Lung microvascular endothelial cell (primary cell): ENCODE data around the gene MYO5A. TPM values are rescaled to one million over a fixed set of nuclear protein-coding genes. Genes with fewer than 3 reads are reported as not detected.
A peak's percentile ranks its signal among the peaks of the same experiment; 100 is the strongest.
"Not testable (repeated sequence)": the region's sequence is repeated elsewhere in the genome, so short reads cannot be mapped to it uniquely, and the experiment has no call there.

Source experiments
- DNase-seq, 2 donors: peaks; one replicate each; pipeline versions ENCODE4 v3.0.0 to v3.0.0-alpha.2; 2010; ENCODE audit warnings: low read depth in 2 of 2
- total RNA-seq: library from RNA; depleted of rRNA; stranded (reverse); fragments of >200 nt; gene quantifications from 2 replicates; pipeline ENCODE4 v1.2.1, GENCODE V29; 2014

Gene MYO5A
- total RNA-seq, 1 donor from 2014 or later = 21.2 TPM

DNA sequence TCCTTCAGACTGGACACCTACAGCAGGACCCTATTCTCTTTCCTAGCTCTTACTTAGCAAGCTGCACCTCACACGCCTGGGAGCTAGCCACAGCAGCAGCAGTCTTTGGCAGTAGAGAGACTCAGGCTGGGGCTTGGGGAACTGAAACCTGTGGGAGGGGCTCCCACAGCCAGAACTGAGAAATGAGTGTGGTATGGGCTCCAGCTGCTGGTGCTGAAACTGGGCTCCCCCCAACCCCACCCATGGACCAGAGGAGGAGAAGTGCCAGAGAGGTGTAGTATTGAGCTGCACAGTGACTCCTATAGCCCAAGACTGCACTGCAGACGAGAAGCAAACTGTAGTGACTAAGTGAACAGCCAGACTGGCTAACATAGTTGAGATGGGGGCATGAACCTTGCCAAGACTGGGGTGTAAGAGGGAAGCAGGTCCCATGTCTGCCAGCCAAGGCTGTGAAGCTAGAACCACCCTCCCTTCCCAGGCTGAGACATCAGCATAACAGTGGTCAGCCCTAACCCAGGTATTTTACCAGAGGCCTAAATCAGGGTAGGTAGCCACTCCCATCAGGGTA is 62.5 kb downstream of the MYO5A start:
- no peak for DNase-seq

- DNase-seq = peak; percentile 38 to 45
These were observed 64.2 kb downstream of the MYO5A start for GRCh38 chr15:52464478-52464877.

DNA sequence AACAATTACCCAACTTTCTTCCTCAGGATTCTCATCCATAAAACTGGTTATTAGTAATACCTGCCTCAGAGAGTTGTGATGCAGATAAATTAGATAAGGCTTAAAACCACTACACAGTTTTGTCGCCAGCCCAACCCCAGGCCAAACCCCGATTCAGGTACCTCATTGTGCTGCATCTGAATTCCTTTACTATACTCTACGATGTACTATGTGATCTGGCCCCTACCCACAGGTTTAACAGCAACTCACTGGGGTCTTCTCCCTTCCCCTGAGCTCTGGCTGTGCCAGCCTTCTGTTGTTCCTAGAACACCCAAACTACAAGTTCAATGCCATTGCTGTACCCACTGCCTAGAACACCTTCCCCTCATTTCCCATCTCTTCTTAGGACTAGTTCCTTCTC is 64.6 kb downstream of the MYO5A start:
- DNase-seq = no peak

- DNase-seq = peak in 1 of 2 donors; percentile 58
These were observed 65.0 kb downstream of the MYO5A start for GRCh38 chr15:52463638-52464037.

DNA sequence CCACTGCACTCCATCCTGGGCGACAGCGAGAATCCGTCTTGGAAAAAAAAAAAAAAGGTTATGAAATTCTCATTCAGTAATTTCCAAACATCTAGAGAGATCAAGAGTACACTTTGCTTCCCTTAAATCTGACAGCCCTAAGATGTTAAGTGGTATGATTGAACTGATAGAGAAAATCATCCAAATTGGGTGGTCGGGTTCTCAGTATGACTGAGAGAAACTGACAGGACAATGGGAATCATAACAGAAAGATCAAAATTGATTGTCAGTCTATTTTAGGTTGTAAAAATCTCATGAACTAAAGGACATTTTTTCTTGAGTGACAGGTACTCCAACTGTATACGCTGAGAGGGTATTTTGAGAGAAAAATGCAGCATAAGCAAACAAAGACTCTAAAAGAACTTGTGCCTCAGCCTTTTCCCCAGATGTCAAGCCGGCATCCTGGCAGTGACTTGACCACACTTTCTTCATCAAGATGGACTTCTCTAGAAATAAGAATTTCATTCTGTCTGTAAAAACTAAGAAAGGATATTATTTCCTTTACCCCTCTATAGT is 65.8 kb downstream of the MYO5A start:
- no peak for DNase-seq

DNA sequence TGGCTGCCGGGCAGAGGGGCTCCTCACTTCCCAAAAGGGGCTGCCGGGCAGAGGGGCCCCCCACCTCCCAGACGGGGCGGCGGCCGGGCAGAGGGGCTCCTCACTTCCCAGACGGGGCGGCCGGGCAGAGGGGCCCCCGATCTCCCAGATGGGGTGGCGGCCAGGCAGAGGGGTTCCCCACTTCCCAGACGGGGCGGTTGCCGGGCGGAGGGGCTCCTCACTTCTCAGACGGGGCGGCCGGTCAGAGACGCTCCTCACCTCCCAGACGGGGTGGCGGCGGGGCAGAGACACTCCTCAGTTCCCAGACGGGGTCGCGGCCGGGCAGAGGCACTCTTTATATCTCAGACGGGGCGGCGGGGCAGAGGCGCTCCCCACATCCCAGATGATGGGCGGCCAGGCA is 69.0 kb downstream of the MYO5A start:
- DNase-seq = not testable (repeated sequence)

DNA sequence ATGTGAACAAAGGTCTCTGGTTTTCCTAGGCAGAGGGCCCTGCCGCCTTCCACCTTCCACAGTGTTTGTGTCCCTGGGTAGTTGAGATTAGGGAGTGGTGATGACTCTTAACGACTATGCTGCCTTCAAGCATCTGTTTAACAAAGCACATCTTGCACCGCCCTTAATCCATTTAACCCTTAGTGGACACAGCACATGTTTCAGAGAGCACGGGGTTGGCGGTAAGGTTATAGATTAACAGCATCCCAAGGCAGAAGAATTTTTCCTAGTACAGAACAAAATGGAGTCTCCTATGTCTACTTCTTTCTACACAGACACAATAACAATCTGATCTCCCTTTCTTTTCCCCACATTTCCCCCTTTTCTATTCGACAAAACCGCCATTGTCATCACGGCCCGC is 69.4 kb downstream of the MYO5A start:
- not testable (repeated sequence) for DNase-seq

DNA sequence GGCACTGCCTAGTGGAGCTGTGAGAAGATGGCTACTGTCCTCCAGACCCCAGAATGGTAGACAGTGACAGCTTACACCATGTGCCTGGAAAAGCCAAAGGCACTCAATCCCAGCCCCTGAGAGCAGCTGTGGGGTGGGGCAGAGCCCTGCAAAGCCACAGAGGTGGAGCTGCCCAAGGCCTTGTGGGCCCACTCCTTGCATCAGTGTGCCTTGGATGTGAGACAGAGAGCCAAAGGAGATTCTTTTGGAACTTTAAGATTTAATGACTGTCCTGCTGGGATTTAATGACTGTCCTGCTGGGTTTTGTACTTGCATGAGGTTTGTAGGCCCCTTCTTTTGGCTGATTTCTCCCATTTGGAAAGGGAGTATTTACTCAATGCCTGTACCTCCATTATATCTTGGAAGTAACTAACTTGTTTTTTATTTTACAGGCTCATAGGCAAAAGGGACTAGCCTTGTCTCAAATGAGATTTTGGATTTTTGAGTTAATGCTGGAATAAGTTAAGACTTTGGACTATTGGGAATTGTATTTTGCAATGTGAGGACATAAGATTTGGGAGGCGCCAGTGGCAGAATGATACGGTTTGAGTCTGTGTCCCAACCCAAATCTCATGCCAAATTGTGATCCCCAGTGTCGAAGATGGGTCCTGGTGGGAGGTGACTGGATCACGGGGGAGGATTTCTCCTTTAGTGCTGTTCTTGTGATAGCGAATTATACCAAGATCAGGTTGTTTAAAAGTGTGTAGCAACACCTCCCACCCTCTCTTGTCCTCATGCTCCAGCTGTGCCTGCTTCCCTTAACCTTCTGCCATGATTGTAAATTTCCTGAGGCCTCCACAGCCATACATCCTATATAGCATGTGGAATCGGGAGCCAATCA is 80.4 kb downstream of the MYO5A start:
- no peak for DNase-seq

- DNase-seq = no peak
These were observed 82.7 kb downstream of the MYO5A start for GRCh38 chr15:52445954-52446353.

- no peak for DNase-seq
These were observed 83.1 kb downstream of the MYO5A start for GRCh38 chr15:52445553-52445952.

GRCh38 chr15:52443205-52443604 is 85.5 kb downstream of the MYO5A start:
- not testable (repeated sequence) for DNase-seq

- no peak for DNase-seq
These were observed 86.8 kb downstream of the MYO5A start for GRCh38 chr15:52441841-52442240.

DNA sequence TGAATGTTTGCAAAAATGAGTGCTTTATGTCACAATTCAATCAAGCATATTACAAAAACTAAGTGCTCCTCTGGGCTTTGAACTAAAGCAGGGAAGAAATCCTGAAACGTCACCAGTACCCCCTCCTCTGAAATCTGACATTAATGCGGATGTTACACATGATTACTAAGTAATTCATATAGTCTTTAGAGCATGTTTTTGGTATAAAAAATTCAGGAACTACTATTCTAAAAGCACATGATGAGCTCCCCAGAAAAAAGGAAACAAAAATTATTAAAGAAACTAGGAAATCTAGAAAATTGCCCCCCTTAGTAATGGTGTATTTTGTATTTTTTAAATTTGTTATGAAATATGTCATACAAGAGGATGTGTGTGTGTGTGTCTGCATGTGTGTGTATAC is 87.7 kb downstream of the MYO5A start:
- DNase-seq = no peak

DNA sequence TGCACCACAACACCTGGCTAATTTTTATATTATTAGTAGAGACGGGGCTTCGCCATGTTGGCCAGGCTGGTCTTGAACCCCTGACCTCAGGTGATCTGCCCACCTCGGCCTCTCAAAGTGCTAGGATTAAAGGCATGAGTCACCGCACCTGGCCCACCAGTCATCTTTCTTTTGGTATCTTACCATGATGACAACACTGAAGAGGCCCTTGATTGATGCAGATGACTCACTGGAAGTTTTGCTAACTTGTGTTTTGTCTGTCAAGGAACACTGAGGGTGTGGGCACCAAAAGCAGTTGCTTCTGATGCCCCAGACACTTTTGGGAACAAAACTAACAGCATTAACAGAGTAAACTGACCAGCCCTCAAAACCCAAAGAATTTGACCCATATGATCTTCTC is 88.3 kb downstream of the MYO5A start:
- DNase-seq = peak in 1 of 2 donors; percentile 49

DNA sequence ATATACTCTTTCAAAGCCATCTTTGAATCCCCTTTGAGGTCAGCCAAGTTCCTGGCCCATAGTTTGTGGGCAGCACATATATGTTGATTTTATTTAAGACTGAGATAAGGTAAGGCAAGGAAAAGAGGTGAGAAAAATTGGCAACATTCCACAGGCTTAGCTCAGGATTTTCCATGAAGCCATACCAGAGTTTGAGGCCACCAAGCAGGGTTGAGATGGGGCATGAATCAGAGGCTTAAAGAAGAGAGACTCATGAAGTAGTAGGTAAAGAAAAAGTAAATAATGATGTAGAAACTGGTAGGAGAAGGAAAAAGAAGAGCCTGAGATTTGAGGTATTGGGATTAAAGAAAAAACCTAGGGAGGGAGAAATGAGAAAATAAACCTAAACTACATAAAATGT is 89.2 kb downstream of the MYO5A start:
- DNase-seq = no peak

- DNase-seq = not testable (repeated sequence)
These were observed 89.6 kb downstream of the MYO5A start for GRCh38 chr15:52439042-52439441.

DNA sequence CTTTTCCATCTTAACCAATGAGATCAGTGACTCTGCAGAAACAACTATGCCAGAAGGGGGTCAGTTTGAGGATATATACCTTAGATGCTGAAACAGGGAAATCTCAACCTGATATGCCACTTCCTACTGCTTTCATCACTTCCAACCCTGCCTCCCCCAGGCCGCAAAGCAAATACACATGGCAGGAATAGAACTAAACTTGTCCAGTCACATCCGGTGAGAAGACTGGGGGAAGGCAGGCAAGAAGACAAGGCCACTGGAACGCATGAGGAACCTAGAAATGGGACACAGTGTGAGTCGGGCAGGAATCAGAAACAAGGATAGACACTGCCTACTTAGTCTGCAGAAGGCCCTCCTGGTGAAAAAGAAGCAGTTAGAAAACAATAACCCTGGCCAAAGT is 90.6 kb downstream of the MYO5A start:
- peak; percentile 18 to 43 for DNase-seq

DNA sequence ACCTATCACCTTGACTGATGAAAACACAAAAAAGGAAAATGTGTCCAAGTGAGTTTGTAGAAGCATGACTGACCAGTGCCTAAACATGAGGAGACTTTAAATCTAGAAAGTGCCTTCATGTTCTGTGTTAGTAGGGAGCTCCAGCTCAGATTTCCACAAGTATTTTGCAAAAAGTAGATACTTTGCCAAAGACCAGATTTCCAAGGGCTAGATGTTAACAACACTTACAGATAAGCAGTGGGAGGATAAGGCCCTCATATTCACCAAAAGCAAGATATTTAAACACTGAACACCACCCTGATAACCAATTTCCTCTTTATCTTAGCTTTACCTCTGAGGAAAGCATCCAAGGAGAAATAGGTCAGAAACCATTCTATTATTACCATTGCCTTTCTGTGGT is 91.0 kb downstream of the MYO5A start:
- DNase-seq = no peak

DNA sequence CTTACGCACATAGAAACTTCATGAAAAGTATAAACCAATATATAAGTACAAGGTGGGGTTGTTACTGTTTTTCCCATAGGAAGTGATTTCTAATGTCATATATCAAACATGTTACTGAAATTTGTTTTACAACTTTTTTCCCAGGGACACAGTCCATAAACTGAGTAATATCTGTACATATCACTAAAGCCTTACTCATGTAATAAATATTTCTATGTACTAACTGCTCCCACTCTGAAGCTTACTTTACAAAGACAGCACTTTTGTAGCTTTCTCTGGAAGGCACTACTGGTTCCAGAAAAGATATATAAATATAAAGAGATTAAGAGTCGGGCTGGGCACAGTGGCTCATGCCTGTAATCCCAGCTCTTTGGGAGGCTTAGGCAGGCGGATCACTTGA is 91.7 kb downstream of the MYO5A start:
- DNase-seq = no peak

GRCh38 chr15:52434885-52435284 is 93.8 kb downstream of the MYO5A start:
- no peak for DNase-seq

DNA sequence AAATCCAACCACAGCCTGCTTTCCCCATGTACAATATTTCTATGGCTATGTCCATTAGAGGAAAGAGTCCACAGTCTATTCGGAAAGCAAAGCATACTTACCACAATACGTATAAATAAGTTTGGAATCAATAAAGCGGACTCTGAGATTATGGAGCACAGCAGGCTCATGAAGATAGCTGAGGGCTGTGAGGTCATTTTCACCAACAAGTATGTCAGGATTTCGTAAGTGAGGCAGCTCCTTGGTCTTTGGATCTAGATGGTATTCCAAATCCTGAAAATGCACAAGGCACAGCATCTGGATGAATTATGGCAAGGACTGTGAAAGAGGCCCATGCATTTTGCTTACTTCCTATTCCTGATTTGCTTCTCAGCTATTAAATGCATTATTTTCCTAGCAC is 100.4 kb downstream of the MYO5A start:
- no peak for DNase-seq

GRCh38 chr15:52427804-52428203 is 100.9 kb downstream of the MYO5A start:
- DNase-seq = peak in 1 of 2 donors; percentile 38
